GM21576 (cell line): Measurements from ENCODE around the gene MATN4.

Experiments
- ATAC-seq: cut with Tn5 transposase; IDR thresholded peaks from one replicate; pipeline ENCODE4 v1.9.1; 2021; ENCODE audit warnings: mild to moderate bottlenecking, moderate library complexity; ENCODE audit not compliant: unreplicated experiment

MATN4 gene

DNA sequence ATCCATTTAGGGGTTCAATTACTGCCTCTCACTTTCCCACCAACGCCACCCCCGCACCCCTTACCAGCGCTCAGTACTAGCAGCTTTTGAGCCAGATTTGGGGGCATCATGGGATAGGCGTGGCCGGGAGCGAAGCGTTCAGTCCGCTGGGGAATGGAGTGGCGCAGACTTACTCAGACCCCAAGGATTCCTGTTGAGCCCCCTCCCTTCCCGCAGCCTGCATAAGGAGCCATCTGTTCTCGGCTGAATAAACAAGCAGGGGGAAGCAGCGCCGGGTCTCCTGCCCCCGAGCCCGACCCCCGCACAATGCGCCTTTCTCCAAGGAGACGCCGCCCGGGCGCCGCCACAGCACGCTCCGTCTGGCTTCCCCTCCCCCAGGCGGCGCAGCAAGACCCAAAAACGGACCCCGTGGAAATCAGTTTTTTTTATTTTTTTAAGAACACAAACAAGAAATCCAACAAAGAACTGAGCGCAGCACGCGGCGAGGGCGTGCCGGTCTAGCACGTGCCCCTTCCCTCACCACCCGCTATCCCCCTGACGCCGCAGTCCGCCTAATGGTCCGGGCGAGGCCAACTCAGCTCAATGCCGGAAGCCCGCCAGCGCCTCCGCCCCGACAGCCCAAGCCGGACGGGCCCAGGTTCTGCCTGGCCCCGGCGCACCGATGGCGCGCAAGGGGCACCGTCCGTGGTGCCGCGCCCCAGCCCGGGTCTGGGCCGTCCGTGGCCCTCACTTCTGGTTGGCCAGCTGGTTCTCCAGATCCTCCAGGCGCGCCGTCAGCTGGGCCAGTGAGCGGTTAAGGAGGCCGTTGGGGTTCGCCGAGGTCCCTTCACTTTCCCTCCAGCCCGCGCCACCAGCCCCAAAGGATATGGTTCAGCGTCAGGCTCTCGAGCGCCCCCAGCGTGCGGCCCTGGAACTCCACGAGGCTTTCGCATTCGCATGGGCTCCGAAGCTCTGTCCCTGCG is 14.8 kb downstream of the MATN4 start:
- ATAC-seq, result no peak

DNA sequence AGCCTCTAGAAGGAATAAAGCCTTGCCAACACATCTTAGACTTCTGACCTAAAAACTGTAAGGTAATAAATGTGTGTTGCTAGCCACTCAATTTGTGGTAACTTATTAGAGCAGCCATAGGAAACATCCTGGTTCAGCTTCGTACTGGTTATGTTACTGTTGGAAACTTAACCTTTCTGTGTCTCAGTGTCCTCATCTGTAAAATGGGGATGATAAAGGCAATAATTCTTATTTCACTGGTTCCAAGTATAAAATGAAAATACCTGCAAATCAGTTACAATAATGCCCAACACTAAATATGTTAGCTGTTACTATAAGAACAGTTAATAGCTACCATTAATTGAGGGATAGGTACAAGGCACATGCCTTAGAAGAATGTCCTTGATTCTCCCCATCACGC is 15.8 kb downstream of the MATN4 start:
- no peak for ATAC-seq

DNA sequence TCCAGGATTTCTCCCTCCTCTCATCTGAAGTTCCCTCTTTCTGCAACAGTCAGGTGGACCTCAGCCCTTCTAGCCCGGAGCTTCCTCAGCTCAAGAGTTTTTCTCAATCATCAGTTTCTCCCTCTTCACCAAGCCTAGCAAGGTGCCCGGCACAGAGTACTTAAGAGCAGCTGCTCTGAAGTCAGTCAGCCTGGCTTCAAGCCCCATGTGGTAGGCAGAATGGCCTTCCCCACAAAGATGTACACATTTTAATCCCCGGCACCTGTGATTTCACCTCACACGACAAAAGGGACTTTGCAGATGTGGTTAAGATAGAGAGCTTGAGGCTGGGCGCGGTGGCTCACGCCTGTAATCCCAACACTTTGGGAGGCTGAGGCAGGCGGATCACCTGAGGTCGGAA is 16.6 kb downstream of the MATN4 start:
- ATAC-seq, result no peak

DNA sequence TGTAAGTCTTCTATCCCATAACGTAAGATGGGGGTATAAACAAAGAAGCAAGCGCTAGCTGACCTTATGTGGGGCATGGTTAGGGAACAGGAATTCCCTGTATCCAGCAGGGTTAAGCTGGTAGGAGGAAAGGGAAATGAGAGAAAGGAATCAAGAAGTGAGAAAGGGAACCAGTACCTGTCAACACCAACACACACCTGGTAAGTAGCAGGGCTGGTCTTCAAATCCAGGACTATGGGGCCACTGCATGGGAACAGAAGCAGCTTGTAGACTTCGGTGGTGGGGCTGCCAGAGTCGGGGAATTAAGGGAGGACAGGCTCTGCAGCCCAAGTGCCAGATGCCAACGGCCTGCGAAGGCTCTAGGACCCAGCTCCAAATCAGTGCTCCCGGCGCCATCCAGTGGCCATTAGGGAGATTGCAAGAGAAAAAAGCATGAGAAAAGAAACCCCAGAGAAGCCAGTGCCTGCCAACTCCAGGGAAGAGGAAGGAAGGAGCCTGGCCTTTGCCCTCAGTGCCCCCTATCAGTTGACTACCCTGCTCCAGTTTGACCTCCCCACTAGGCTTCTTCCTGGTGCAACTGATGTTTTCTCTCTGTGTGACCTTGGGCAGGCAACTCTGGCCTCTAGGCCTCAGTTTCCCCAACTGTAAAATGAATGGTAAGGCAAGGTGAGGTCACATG is 17.3 kb downstream of the MATN4 start:
- no peak for ATAC-seq

DNA sequence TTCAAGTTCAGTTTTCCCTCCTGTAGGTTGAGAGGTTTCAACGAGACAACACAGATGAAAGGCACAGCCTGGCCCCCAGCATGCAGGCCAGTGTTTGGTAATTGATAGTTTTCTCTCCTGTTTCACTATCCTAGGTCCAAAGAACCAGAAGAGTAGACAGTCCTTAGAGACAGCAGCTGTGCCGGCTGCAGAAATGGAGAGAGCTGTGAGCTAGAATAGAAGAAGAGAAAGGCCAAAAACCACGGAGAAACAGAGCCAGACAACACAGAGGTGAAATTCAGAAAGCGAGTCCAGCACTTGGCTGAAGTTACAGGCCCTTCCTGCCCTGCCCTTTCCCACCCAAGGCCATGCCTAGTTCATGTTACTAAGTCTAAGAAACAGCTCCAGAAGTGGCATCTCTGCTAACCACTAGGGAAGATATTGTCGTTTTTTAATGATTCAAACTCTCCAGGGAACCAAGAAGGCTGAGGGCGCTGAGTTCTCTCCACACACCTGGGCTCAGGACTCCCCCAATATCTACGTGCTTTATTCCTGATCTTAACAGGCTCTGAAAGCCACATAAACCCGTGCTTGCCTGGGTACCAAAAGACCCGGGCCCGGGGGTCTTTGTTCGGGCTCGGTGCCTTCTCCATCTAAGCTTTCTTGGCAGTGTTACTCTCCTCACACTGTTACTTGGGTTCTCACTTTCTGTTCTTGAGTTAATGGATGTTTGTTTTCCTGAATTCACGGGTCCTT is 18.0 kb downstream of the MATN4 start:
- no peak for ATAC-seq

DNA sequence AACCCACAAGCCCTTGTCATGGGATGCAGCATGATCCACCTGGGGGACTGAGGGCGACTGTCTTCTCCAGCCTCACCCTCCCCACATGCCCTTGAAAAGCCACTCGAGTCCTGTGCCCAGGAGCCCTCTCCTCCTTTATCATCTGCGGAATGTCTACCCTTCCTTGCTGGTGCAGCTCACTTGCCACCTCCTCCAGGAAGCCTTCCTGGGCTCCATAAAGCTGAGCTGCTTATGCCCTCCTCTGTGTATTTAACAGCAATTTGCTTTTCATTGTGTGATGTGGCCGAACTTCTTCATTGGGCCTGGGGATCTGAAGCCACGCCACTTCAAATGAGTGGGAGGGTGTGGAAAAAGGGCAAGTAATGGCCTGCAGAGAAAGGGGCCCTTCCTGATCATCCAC is 19.2 kb downstream of the MATN4 start:
- no peak for ATAC-seq

DNA sequence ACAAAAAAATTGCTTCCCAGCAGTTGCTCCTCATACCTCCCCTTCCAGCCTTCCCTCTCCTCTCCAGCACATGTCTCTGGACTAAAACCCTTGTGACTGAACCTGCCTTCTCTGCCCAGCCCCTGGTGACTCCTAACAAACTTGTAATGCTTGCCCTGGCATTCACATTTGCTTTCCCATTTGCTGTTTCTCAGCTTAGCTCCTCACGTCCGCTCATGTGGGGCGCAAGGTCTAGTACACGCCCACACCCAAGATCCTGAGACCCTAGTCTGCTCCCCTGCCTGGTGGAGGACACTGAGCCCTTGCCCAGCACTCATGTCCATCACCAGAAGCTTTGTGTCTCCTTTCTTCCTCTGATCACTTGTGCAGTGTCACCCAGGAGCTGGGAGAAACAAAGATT is 19.7 kb downstream of the MATN4 start:
- ATAC-seq, result no peak

DNA sequence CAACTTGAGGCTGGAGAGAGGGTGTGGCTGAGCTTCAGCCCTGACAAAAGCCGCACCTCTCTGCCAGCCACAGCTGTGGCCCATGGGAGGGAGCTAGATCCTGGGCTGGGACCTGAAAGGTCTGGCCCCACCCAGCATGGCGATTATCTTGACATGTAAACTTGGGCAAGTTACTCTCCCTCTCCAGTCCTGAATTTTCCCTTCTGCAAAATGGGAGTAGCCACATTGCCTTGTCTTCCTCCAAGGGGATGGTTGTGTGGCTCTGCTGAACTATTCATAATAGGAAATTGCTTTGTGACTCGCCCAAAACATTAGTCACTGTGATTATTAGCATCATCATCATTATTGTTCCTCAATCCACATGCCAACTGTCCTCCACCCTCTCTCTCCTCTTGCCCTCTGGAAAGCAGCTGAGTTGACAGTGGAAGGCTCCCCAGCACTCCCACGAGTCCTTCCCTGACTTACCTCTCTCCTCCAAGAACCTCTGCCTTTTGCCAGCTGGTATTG is 24.5 kb downstream of the MATN4 start:
- ATAC-seq, result no peak

DNA sequence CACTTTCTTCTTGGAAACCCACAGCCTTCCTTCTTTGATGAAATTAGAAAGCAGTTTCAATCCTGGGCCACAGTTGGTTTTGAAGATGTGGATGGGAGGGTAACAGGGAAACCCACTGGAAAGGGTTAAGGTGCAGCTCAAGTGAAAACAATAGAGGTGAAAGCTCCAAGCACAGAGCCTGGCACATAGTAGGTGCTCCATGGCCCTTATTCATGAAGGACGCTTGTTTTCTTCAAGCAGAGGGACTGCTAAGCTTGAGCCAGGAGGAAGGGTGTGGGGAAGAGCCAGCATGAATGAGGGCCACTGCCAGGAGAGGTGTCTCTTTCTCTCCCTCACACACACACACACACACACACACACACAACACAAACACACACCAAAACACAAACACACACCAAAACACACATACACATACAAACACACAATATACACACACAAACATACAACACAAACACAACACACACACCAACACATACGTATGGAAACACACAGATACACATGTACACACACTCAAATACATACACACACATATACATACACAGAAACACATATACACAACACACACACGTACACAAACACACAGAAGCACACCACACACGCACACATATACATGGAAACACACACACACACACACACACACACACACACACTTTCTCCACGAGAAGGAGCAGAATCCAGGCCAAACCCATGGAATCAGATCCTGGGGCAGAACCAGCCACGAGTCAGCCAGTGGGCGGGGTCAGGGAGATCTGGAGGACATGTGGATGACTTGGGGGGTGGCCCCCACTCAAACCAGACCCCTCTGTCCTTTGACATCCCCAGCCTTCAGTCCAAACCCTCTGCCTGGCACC is 25.2 kb downstream of the MATN4 start:
- no peak for ATAC-seq

DNA sequence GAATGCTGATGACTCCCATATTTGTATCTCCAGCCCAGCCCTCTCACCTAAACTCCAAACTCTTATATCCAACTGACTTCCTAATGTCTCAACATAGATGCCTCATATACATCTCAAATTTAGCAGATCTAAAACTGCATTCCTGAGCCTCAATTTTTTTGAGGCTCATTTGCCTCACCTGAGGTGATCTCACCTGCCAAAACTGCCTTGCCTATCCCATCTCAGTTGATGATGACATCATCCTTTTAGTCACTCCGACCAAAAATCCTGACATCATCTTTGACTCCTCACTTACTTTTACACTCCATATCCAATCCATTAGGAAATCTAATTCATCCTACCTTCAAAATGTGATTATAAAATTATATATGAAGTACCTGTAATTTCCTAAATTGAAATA is 28.1 kb downstream of the MATN4 start:
- no peak for ATAC-seq

DNA sequence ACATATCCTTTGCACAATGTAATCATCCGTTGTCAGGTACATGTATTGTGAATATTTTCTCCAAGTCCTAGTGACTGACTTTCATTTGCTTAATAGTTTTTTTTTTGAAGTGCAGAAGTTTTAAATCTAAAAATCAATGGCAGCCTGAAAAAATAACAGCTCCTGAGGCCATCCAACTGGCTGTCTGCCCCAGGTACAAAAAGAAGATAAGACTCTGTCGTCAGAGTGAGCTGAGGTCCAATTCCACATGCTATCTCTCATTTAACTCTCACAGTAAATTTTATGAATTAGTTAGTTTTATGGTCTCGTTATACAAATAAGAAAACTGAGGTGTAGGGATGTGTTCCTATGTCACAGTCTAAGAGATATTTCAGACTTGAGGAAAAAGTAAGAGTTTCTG is 32.8 kb downstream of the MATN4 start:
- no peak for ATAC-seq

DNA sequence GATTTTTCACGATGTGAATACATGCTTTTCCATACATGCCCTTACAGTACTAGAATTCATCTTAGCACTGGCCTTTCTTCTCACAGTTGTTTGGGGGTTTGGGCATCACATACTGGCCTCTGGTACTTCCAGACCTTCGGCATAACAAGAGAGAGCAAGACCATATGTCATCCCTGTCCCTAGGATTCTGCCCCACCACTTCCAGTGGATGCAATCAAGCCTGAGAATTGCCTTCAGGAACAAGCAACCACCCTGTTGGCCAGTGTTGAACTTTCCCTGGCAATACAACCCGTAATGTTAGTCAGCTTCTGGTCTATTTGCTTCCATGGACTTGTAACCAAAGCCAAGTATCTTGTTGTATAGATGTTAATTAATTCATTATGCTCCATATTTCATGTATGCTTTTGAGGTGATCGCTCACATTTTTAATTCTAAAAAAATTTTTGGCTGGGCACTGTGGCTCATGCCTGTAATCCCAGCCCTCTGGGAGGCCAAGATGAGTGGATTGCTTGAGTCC is 38.3 kb downstream of the MATN4 start:
- no peak for ATAC-seq

DNA sequence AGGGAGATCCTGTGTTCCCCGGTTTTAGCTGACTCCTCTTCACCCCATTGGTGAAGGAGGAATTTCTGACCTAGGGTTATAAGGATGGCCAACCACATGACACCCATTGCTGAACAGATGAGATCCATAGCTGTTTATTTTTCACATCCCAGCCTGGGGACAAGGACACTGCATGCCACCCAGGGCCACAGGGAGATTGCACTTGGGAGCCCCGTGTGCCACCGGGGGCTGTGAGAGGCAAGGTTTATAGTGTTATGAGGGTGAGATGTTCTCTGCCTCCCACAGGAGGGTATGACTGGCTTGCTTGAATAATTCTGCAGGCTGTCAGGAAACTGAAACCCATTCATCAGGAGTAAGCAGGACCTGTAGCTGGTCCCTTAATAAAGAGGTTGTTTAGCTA is 39.0 kb downstream of the MATN4 start:
- no peak for ATAC-seq

DNA sequence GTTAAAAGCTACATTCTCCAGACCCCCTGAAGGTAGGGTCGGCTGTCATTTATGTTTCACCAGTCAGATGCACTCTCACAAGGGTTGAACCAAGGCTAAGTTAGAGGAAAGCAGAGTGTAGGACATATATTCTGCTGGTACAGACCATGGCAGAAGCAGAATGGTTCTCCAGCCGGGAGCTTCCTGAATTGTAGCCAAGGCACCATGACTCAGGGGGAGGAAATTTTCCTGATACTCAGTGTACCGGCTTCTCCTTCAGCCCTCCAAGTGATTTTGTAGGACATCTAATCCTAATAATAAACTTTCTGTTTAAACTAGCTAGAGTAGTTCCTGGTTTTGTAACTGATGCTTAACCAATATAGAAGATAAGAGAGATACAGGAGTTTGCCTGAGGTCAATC is 39.6 kb downstream of the MATN4 start:
- ATAC-seq, result no peak

DNA sequence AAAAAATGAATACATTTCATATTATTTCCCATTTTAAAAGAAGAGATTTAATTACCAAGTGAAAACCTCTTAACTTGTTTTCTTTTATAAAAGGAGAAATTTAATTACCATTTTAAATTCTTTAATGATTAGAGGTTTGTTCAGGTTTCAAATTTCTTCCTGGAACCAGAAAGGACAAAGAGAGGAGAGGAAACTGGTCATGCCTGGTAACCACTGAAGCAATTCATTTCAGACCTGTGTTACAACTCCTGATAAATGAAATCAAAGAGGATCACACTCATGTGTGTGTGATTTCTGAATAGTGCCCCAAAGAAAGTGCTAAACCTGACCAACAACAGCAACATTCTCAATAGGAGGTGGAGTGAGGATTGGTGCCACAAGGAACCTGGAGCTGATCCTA is 41.1 kb downstream of the MATN4 start:
- no peak for ATAC-seq

DNA sequence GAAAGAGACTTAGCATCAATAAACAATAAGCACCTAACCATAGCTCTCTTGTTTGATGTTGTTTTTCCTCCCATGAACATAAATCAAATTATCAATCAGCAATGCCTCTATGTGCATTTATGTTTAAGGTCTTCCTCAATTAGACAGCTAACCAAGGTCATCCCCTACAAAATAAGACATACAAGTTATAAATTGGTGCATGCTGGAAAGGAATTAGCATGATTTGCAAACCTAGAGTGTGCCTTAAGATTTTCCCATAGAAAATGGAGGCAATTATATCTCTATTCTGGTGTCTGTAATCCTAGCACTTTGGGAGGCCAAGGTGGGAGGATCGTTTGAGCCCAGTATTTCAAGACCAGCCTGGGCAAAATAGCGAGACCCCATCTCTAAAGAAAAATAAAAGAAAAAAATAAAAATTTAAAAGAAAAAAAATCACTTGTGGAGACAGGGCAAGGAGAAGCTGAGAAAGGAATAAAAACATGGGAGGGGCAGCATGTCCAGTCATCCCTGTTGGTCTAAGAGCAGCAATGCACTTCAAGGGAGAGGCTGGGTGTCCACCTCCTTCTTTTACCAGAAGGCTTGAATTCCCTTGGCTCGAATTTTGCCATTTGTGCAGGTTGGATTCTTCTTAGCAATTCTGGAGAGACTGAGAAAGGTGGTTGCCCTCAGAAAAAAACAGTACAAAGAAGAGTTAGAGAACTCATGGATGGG is 44.4 kb downstream of the MATN4 start:
- ATAC-seq, result no peak

DNA sequence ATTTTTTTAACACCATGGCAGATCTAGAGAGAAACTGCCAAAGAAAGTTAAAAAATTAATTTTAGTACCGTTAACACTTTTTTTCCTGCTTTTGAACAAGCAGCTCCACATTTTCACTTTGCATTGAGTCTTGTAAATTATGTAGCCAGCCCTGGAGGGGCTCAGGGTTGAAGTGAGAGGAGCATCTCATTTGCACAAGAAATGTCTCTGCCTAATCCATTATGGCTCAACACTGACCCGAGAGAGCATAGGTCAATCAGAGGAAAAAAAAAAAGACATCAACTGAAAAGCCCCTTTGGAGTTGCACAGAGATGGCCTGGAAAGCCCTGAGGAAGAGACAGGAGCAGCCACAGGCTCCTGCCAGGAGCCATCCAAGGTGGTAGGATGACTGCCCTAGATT is 49.4 kb downstream of the MATN4 start:
- no peak for ATAC-seq

DNA sequence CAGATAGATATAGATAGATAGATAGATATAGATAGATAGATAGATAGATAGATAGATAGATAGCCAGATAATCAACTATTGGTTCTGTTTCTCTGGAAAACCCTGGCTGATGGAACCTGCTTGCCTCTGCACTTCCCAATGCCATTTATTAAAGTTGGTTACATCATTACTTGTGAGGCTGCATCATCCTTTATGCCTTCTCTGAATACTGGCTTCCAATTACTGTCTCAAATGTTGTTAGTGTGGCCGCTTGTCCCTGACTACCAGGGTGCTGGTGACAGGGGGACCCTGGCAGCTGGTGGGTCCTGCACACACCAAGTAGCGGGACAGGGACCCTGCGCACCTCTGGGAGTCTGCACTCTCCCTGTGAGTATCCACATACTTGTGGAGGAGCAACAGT is 49.8 kb downstream of the MATN4 start:
- ATAC-seq, result no peak

DNA sequence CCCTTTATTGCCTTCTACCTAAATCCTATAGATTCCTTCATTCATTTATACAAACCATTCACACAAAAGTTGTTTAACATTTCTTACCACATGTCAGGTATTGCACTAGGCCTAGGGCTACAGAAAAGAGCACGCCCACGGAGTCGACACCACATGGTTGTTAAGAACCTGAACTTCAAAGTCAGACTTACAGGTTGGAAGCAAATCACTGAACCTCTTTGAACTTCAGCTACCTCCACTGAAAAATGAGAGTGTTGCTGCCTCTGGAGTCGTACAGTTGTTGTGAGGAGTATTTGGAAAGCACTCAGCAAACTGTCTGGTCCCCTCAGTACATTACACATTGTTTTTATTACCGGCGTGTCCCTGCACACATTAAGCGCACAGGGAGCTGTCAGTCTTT is 50.4 kb downstream of the MATN4 start:
- no peak for ATAC-seq

DNA sequence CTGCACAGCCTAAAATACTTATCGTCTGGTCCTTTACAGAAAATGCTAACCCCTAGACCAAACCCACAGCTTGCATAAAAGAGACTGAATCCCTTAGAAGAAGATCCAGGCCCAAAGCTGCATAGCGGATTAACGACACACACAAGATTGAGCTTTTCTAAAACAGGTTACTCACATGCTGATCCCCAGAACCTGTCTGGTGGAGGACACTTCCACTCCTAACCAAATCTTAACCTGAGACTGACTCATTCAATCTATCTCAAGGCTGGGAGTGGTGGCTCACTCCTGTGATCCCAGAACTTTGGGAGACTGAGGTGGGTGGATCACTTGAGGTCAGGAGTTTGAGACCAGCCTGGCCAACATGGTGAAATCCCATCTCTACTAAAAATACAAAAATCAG is 50.9 kb downstream of the MATN4 start:
- ATAC-seq, result no peak
